Measurements from ENCODE around the gene CLGN.

CLGN gene

GRCh38 chr4:140382732-140383131, 44.7 kb downstream of the CLGN start:
- DNase-seq (ENCODE audit: low read depth) = no peak

- no peak for DNase-seq (ENCODE audit: low read depth)
These were observed 53.3 kb downstream of the CLGN start for GRCh38 chr4:140374130-140374477.

GRCh38 chr4:140373328-140374129, 53.9 kb downstream of the CLGN start, which contains the start of gene SCOC:
Gene SCOC (plus strand): TSS chr4:140373646. CDS start chr4:140379171, 5,525 bp downstream.
- DNase-seq (ENCODE audit: low read depth) = peak; percentile 93

GRCh38 chr4:140372751-140373327, 54.6 kb downstream of the CLGN start:
- peak; percentile 11 for DNase-seq (ENCODE audit: low read depth)

- no peak for DNase-seq (ENCODE audit: low read depth)
These were observed 58.8 kb downstream of the CLGN start for GRCh38 chr4:140368686-140369085.

GRCh38 chr4:140367738-140368137, 59.7 kb downstream of the CLGN start:
- no peak for DNase-seq (ENCODE audit: low read depth)

- DNase-seq (ENCODE audit: low read depth) = no peak
These were observed 63.9 kb downstream of the CLGN start for GRCh38 chr4:140363558-140363957.

- DNase-seq (ENCODE audit: low read depth) = no peak
These were observed 64.4 kb downstream of the CLGN start for GRCh38 chr4:140363051-140363450.

- no peak for DNase-seq (ENCODE audit: low read depth)
These were observed 66.3 kb downstream of the CLGN start for GRCh38 chr4:140361099-140361498.

GRCh38 chr4:140359562-140360427, 67.7 kb downstream of the CLGN start:
- DNase-seq (ENCODE audit: low read depth) = peak; percentile 59

GRCh38 chr4:140358281-140358680, 69.2 kb downstream of the CLGN start:
- DNase-seq (ENCODE audit: low read depth) = no peak

- DNase-seq (ENCODE audit: low read depth) = no peak
These were observed 69.6 kb downstream of the CLGN start for GRCh38 chr4:140357868-140358267.

GRCh38 chr4:140355288-140355687, 72.2 kb downstream of the CLGN start:
- no peak for DNase-seq (ENCODE audit: low read depth)

- DNase-seq (ENCODE audit: low read depth) = no peak
These were observed 73.7 kb downstream of the CLGN start for GRCh38 chr4:140353786-140354185.

- DNase-seq (ENCODE audit: low read depth) = no peak
These were observed 76.1 kb downstream of the CLGN start for GRCh38 chr4:140351093-140352075.

GRCh38 chr4:140349816-140350215, 77.6 kb downstream of the CLGN start:
- DNase-seq (ENCODE audit: low read depth) = no peak

GRCh38 chr4:140346136-140346535, 81.3 kb downstream of the CLGN start:
- no peak for DNase-seq (ENCODE audit: low read depth)

- no peak for DNase-seq (ENCODE audit: low read depth)
These were observed 82.8 kb downstream of the CLGN start for GRCh38 chr4:140344621-140345020.

GRCh38 chr4:140344101-140344500, 83.3 kb downstream of the CLGN start:
- DNase-seq (ENCODE audit: low read depth) = no peak

GRCh38 chr4:140343303-140343702, 84.1 kb downstream of the CLGN start:
- no peak for DNase-seq (ENCODE audit: low read depth)

GRCh38 chr4:140342620-140343019, 84.8 kb downstream of the CLGN start:
- no peak for DNase-seq (ENCODE audit: low read depth)

Data from activated T-cell treated with anti-CD3 and anti-CD28 coated beads for 48 hours (primary cell).